ENCODE results near the gene BEST2. TPM values are rescaled to one million over a fixed set of nuclear protein-coding genes. Genes with fewer than 3 reads are reported as not detected.

Gene BEST2
- total RNA-seq, 1 experiment from 2014 or later: 3.3 TPM

GRCh38 chr19:12731337-12731736 lies 20.3 kb upstream of the BEST2 start (continued):
- TF ChIP-seq ZNF219 (CRISPR knock-in tag; IDR thresholded peaks at IDR 0.05; ENCODE audit: borderline replicate concordance): no peak
- TF ChIP-seq SP1 (CRISPR knock-in tag; conservative IDR thresholded peaks at IDR 0.05): no peak
- no peak for TF ChIP-seq OVOL2 (CRISPR knock-in tag; IDR thresholded peaks at IDR 0.05; ENCODE audit: borderline replicate concordance)
- no peak for TF ChIP-seq JAZF1 (CRISPR knock-in tag; IDR thresholded peaks at IDR 0.05)
- no peak for TF ChIP-seq ZNF232 (CRISPR knock-in tag; IDR thresholded peaks at IDR 0.05)
- no peak for TF ChIP-seq CREB1 (CRISPR knock-in tag; IDR thresholded peaks at IDR 0.05)
- no peak for TF ChIP-seq ZNF425 (CRISPR knock-in tag; conservative IDR thresholded peaks at IDR 0.05)
- no peak for TF ChIP-seq ATF2 (CRISPR knock-in tag; IDR thresholded peaks at IDR 0.05; ENCODE audit: borderline replicate concordance, low read depth)
- TF ChIP-seq PRDM15 (CRISPR knock-in tag; IDR thresholded peaks at IDR 0.05): no peak
- TF ChIP-seq ATF6 (CRISPR knock-in tag; IDR thresholded peaks at IDR 0.05): no peak
- TF ChIP-seq SMAD4 (CRISPR knock-in tag; IDR thresholded peaks at IDR 0.05): no peak

- peak overlapping the region; percentile 91 for H3K4me3 Mint-ChIP-seq
- no peaks in the 10 kb centered on the region for H3K9me3 Mint-ChIP-seq
- no peaks in the 10 kb centered on the region; the same call in 1 of the 2 replicates for H3K27me3 Mint-ChIP-seq (ENCODE audit: low read depth)
- TF ChIP-seq ESRRA (CRISPR knock-in tag; IDR thresholded peaks at IDR 0.05; ENCODE audit: borderline replicate concordance): no peak
- TF ChIP-seq ZBTB21 (CRISPR knock-in tag; IDR thresholded peaks at IDR 0.05; ENCODE audit: borderline replicate concordance): no peak
- peak overlapping the region; percentile 94 for H3K27ac Mint-ChIP-seq
- H3K4me1 Mint-ChIP-seq: peaks cover 26% of the 10 kb centered on the region
- POLR2A ChIA-PET: interaction anchor here (1.0 to 5.3 kb wide), 4 partner anchors 10 to 70 kb away, joined by 3 to 44 read pairs (median 4); partner anchors contain the start of gene TNPO2
- H3K36me3 Mint-ChIP-seq: peaks cover 21% of the 10 kb centered on the region
- CTCF ChIA-PET: interaction anchor here (0.5 to 2.7 kb wide), 10 partner anchors 10 to 184 kb away, joined by 3 to 16 read pairs (median 4); partner anchors contain the start of gene TNPO2
- no peak for DNase-seq (ENCODE audit: low spot score)
- no peak for ATAC-seq
Measured at GRCh38 chr19:12733369-12734214, 18.0 kb upstream of the BEST2 start.

Data from WTC11 (cell line).